Liver (tissue), 9 donors: Measurements from ENCODE around the gene ZNF536. TPM values are rescaled to one million over a fixed set of nuclear protein-coding genes. Genes with fewer than 3 reads are reported as not detected.

Source experiments
- DNase-seq: peaks from one replicate; pipeline ENCODE4 v3.0.0-alpha.2; 2017; ENCODE audit warnings: low spot score
- H3K27ac ChIP-seq, 2 donors: one replicate each; pipeline ENCODE4 v1.7.0; 2013; ENCODE audit warnings: inconsistent platforms in 2 of 2, low read length in 2 of 2, control low read depth in 1 of 2, low read depth in 1 of 2, mild to moderate bottlenecking in 1 of 2
- H3K27me3 ChIP-seq, 4 donors: one replicate each; pipeline versions ENCODE4 v1.6.1 to v1.7.0; 2013; ENCODE audit warnings: low read length in 3 of 4, inconsistent platforms in 1 of 4, mild to moderate bottlenecking in 1 of 4, moderate library complexity in 1 of 4; ENCODE audit not compliant: control insufficient read depth in 4 of 4, insufficient read depth in 4 of 4
- H3K36me3 ChIP-seq, 4 donors: one replicate each; pipeline versions ENCODE4 v1.6.1 to v1.7.0; 2013; ENCODE audit warnings: low read length in 3 of 4, mild to moderate bottlenecking in 3 of 4, low read depth in 1 of 4, moderate library complexity in 1 of 4; ENCODE audit not compliant: control insufficient read depth in 4 of 4, insufficient read depth in 3 of 4
- H3K4me1 ChIP-seq, 4 donors: one replicate each; pipeline versions ENCODE4 v1.6.1 to v1.7.0; 2013; ENCODE audit warnings: low read length in 3 of 4, mild to moderate bottlenecking in 3 of 4, moderate library complexity in 1 of 4; ENCODE audit not compliant: control insufficient read depth in 4 of 4, insufficient read depth in 4 of 4
- H3K4me3 ChIP-seq, 3 donors: one replicate each; pipeline versions ENCODE4 v1.6.1 to v1.7.0; 2013; ENCODE audit warnings: low read length in 3 of 3, control low read depth in 1 of 3, low read depth in 1 of 3, mild to moderate bottlenecking in 1 of 3
- H3K9ac ChIP-seq, 2 donors: one replicate each; pipeline ENCODE4 v1.7.0; 2013; ENCODE audit warnings: low read length in 2 of 2, mild to moderate bottlenecking in 2 of 2, moderate library complexity in 2 of 2, control low read depth in 1 of 2, low read depth in 1 of 2
- H3K9me3 ChIP-seq, 4 donors: one replicate each; pipeline versions ENCODE4 v1.6.1 to v1.7.0; 2013; ENCODE audit warnings: low read length in 3 of 4; ENCODE audit not compliant: control insufficient read depth in 4 of 4
- FOXA1 ChIP-seq: IDR thresholded peaks from 2 replicates; pipeline ENCODE4 v1.6.1; 2016; ENCODE audit warnings: antibody characterized with exemption
- FOXA2 ChIP-seq: IDR thresholded peaks from 2 replicates; pipeline ENCODE4 v1.6.1; 2016; ENCODE audit warnings: antibody characterized with exemption
- HNF4A ChIP-seq, 2 donors: conservative IDR thresholded peaks; 2 replicates each; pipeline ENCODE4 v1.6.1; 2016; ENCODE audit warnings: antibody characterized with exemption in 2 of 2, mild to moderate bottlenecking in 2 of 2
- HNF4G ChIP-seq: IDR thresholded peaks from 2 replicates; pipeline ENCODE4 v1.6.1; 2016; ENCODE audit warnings: antibody characterized with exemption
- JUND ChIP-seq, 2 donors: IDR thresholded peaks; 2 replicates each; pipeline ENCODE4 v1.6.1; 2016; ENCODE audit warnings: antibody characterized with exemption in 2 of 2
- NR2F2 ChIP-seq: IDR thresholded peaks from 2 replicates; pipeline ENCODE4 v1.6.1; 2016; ENCODE audit warnings: antibody characterized with exemption
- RAD21 ChIP-seq, 2 donors: IDR thresholded peaks; 2 replicates each; pipeline ENCODE4 v1.6.1; 2016; ENCODE audit warnings: antibody characterized with exemption in 2 of 2, mild to moderate bottlenecking in 2 of 2
- REST ChIP-seq: IDR thresholded peaks from 2 replicates; pipeline ENCODE4 v1.6.1; 2016; ENCODE audit warnings: antibody characterized with exemption, mild to moderate bottlenecking
- RXRA ChIP-seq, 2 donors: IDR thresholded peaks; 2 replicates each; pipeline ENCODE4 v1.6.1; 2017 to 2018; ENCODE audit warnings: antibody characterized with exemption in 2 of 2, mild to moderate bottlenecking in 1 of 2
- SP1 ChIP-seq: IDR thresholded peaks from 2 replicates; pipeline ENCODE4 v1.6.1; 2018; ENCODE audit warnings: antibody characterized with exemption, mild to moderate bottlenecking
- TAF1 ChIP-seq: conservative IDR thresholded peaks from 2 replicates; pipeline ENCODE4 v1.6.1; 2016; ENCODE audit warnings: antibody characterized with exemption, mild to moderate bottlenecking
- YY1 ChIP-seq: IDR thresholded peaks from 2 replicates; pipeline ENCODE4 v1.6.1; 2016; ENCODE audit warnings: antibody characterized with exemption, mild to moderate bottlenecking
- WGBS: extraction: QIAGEN DNeasy Blood & Tissue Kit; methylation state at CpG from one replicate; pipeline ENCODE4 v1.1.7; 2013; 5-methylcytosine and 5-hydroxymethylcytosine counted together
- polyA plus RNA-seq, 2 donors: library from polyadenylated mRNA; stranded (reverse) in 1 of 2; unstranded in 1 of 2; fragments of 200-250 nt in 1 of 2; fragments of >200 nt in 1 of 2; fragmentation: Nextera tagmentation in 1 of 2; extraction: Ambion mirVana in 1 of 2; gene quantifications; one replicate each; pipeline versions ENCODE4 v1.2.1 to v1.2.3, GENCODE V29; 2013 to 2015
- total RNA-seq, 2 donors: library from RNA; depleted of rRNA; stranded (reverse); fragments of >200 nt; gene quantifications; one replicate each; pipeline ENCODE4 v1.2.3, GENCODE V29; 2014
- TF ChIP-seq, protein P1 (sequence below): fragments of 150-350 bp; IDR thresholded peaks from 2 replicates; pipeline ENCODE4 v1.5.1; 2017; ENCODE audit warnings: improper control_type of control experiment, low read depth, low read length; ENCODE audit not compliant: missing input control
- TF ChIP-seq, protein P2 (sequence below): IDR thresholded peaks from 2 replicates; pipeline ENCODE4 v1.6.1; 2016; ENCODE audit warnings: antibody characterized with exemption
- donor health status: healthy.
- donor health status: healthy.
- donor health status: healthy.
- donor health status: healthy.
- donor health status: healthy.

Gene ZNF536
- total and polyA plus RNA-seq, 4 donors: 0.02 to 0.17 (median 0.08) TPM

DNA sequence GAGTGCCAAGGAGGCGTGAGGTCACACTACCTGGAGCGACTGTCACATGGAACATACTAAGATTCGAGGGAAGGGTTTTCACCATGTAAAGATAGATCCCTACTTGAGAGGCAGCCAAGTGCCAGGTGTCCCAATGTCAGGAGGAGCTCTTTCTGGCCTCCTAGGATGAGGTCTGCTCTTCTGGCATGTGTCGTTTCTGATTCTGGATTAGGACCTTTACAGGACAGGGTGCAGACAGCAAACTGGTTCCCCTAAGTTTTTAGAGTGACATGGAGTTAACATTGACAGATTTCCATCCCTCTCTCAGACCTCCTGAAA lies 75.3 kb downstream of the ZNF536 start:
- Histone ChIP-seq H3K9ac (no peak overlapping the region), H3K9me3 (no peaks in the 10 kb centered on the region), H3K36me3 (no peaks in the 10 kb centered on the region), H3K27ac (no peak overlapping the region), H3K27me3 (peaks cover 0 to 2% (median 0%) of the 10 kb centered on the region in 4 donors), H3K4me3 (no peak overlapping the region), H3K4me1 (no peaks in the 10 kb centered on the region)
- 81% methylated on average over 4 of the region's 4 CpGs for WGBS
- TF ChIP-seq FOXA2 (no peak), JUND (IDR thresholded peaks at IDR 0.05) (no peak), FOXA1 (no peak), HNF4A (conservative IDR thresholded peaks at IDR 0.05) (no peak)
- DNase-seq: no peak

DNA sequence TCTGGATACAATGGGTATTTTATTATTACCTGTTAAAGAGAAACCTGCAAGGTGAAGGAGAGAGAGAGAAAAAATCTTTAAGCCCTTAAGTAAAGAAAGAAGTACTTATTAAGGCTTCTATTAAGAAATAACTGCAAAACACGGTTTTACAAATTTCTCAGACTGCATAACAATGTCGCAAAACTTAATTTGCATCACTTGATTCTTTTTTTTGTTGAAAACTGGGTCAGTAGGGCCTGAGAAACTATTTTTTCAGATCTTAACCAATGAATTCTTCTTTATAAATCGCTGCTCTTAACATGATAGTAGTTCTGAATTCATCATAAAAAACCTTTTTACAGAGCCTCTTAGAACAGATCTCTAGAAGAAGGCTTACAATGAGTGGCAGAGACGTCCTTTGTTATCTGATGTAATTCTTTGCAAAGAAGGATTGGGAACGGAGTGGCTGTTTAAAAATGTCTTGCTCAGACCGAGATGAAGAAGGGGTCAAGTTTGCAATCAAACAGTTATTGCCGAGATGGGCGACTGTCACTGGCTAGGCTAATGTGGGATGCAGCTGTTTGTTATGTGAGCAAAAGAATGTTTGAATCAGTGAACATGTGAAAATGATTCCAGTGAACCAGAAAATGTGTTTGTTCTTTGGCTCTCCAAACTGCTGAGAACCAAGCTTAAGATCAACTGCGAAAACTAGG lies 76.3 kb downstream of the ZNF536 start:
- peaks cover 0 to 2% (median 0%) of the 10 kb centered on the region in 4 donors for H3K27me3 ChIP-seq
- no peak overlapping the region for H3K9ac ChIP-seq
- no peak overlapping the region for H3K27ac ChIP-seq

GRCh38 chr19:30449078-30449590 lies 77.0 kb downstream of the ZNF536 start:
- H3K27ac ChIP-seq: no peak overlapping the region
- H3K4me3 ChIP-seq: no peak overlapping the region
- no peaks in the 10 kb centered on the region for H3K36me3 ChIP-seq
- H3K27me3 ChIP-seq: peaks cover 0 to 2% (median 0%) of the 10 kb centered on the region in 4 donors
- 72% methylated on average over 6 of the region's 6 CpGs for WGBS
- H3K4me1 ChIP-seq: no peaks in the 10 kb centered on the region
- no peaks in the 10 kb centered on the region for H3K9me3 ChIP-seq
- H3K9ac ChIP-seq: no peak overlapping the region
- no peak for DNase-seq
- TF ChIP-seq FOXA2 (no peak), TAF1 (no peak), RXRA (IDR thresholded peaks at IDR 0.05) (no peak), REST (no peak), FOXA1 (no peak), YY1 (no peak), SP1 (no peak), HNF4A (conservative IDR thresholded peaks at IDR 0.05) (no peak), NR2F2 (no peak), RAD21 (IDR thresholded peaks at IDR 0.05) (no peak)
- TF ChIP-seq, protein P1, sequence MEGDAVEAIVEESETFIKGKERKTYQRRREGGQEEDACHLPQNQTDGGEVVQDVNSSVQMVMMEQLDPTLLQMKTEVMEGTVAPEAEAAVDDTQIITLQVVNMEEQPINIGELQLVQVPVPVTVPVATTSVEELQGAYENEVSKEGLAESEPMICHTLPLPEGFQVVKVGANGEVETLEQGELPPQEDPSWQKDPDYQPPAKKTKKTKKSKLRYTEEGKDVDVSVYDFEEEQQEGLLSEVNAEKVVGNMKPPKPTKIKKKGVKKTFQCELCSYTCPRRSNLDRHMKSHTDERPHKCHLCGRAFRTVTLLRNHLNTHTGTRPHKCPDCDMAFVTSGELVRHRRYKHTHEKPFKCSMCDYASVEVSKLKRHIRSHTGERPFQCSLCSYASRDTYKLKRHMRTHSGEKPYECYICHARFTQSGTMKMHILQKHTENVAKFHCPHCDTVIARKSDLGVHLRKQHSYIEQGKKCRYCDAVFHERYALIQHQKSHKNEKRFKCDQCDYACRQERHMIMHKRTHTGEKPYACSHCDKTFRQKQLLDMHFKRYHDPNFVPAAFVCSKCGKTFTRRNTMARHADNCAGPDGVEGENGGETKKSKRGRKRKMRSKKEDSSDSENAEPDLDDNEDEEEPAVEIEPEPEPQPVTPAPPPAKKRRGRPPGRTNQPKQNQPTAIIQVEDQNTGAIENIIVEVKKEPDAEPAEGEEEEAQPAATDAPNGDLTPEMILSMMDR: no peak

More for the DNA sequence above, 76.3 kb downstream of the ZNF536 start:
- H3K4me1 ChIP-seq: no peaks in the 10 kb centered on the region
- no peak for DNase-seq
- 51% methylated on average over 9 of the region's 9 CpGs for WGBS
- no peaks in the 10 kb centered on the region for H3K9me3 ChIP-seq
- TF ChIP-seq HNF4G (no peak), RAD21 (IDR thresholded peaks at IDR 0.05) (no peak), REST (no peak)
- TF ChIP-seq, protein P2, sequence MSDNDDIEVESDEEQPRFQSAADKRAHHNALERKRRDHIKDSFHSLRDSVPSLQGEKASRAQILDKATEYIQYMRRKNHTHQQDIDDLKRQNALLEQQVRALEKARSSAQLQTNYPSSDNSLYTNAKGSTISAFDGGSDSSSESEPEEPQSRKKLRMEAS: no peak
- no peaks in the 10 kb centered on the region for H3K36me3 ChIP-seq
- H3K4me3 ChIP-seq: no peak overlapping the region
